Activated naive CD8-positive, alpha-beta T cell treated with anti-CD3 and anti-CD28 coated beads for 36 hours (primary cell): Measurements from ENCODE around the gene TP53I11. TPM values are rescaled to one million over a fixed set of nuclear protein-coding genes. Genes with fewer than 3 reads are reported as not detected.
A peak's percentile ranks its signal among the peaks of the same experiment; 100 is the strongest.

Experiments
- DNase-seq: peaks from one replicate; pipeline ENCODE4 v3.0.0; 2021
- H3K27ac Mint-ChIP-seq: one replicate; pipeline ENCODE4 v1.8.0; 2022; ENCODE audit warnings: mild to moderate bottlenecking, moderate library complexity, mixed read lengths
- H3K27me3 Mint-ChIP-seq: one replicate; pipeline ENCODE4 v1.8.0; 2022; ENCODE audit warnings: mild to moderate bottlenecking, mixed read lengths
- H3K36me3 Mint-ChIP-seq: one replicate; pipeline ENCODE4 v1.8.0; 2021; ENCODE audit warnings: mild to moderate bottlenecking, mixed read lengths
- H3K4me1 Mint-ChIP-seq: one replicate; pipeline ENCODE4 v1.8.0; 2021; ENCODE audit warnings: mixed read lengths
- H3K4me3 Mint-ChIP-seq: one replicate; pipeline ENCODE4 v1.8.0; 2022; ENCODE audit warnings: mild to moderate bottlenecking, moderate library complexity, mixed read lengths
- H3K9me3 Mint-ChIP-seq: one replicate; pipeline ENCODE4 v1.8.0; 2022; ENCODE audit warnings: mixed read lengths
- total RNA-seq, 2 experiments: library from RNA; stranded (reverse); gene quantifications; one replicate each; pipeline ENCODE4 v1.2.3, GENCODE V29; 2021

Gene TP53I11
- total RNA-seq, 2 experiments from 2014 or later, result 12.5 to 14.0 TPM

GRCh38 chr11:44927174-44927661 lies 23.5 kb downstream of the TP53I11 start:
- Mint-ChIP-seq H3K27me3 (no peaks in the 10 kb centered on the region), H3K9me3 (no peaks in the 10 kb centered on the region), H3K36me3 (no peaks in the 10 kb centered on the region), H3K4me3 (no peak overlapping the region), H3K27ac (no peak overlapping the region), H3K4me1 (no peaks in the 10 kb centered on the region)
- DNase-seq, result peak; percentile 53

GRCh38 chr11:44926036-44926435 lies 24.6 kb downstream of the TP53I11 start:
- Mint-ChIP-seq H3K36me3 (no peaks in the 10 kb centered on the region), H3K27me3 (no peaks in the 10 kb centered on the region), H3K27ac (no peak overlapping the region)

GRCh38 chr11:44923806-44924205 lies 26.9 kb downstream of the TP53I11 start:
- Mint-ChIP-seq H3K4me3 (no peak overlapping the region), H3K4me1 (no peaks in the 10 kb centered on the region), H3K27ac (no peak overlapping the region), H3K27me3 (no peaks in the 10 kb centered on the region), H3K36me3 (no peaks in the 10 kb centered on the region), H3K9me3 (no peaks in the 10 kb centered on the region)
- DNase-seq, result no peak

More at GRCh38 chr11:44926036-44926435, 24.6 kb downstream of the TP53I11 start:
- H3K4me3 Mint-ChIP-seq, result no peak overlapping the region
- H3K9me3 Mint-ChIP-seq, result no peaks in the 10 kb centered on the region
- no peaks in the 10 kb centered on the region for H3K4me1 Mint-ChIP-seq
- DNase-seq, result no peak

- Mint-ChIP-seq H3K27me3 (no peaks in the 10 kb centered on the region), H3K9me3 (no peaks in the 10 kb centered on the region), H3K36me3 (no peaks in the 10 kb centered on the region), H3K4me1 (no peaks in the 10 kb centered on the region), H3K27ac (no peak overlapping the region), H3K4me3 (no peak overlapping the region)
- DNase-seq, result no peak
Observed at GRCh38 chr11:44923115-44923514, 27.6 kb downstream of the TP53I11 start.

GRCh38 chr11:44920451-44920850 lies 30.2 kb downstream of the TP53I11 start:
- no peaks in the 10 kb centered on the region for H3K27me3 Mint-ChIP-seq
- H3K4me1 Mint-ChIP-seq, result no peaks in the 10 kb centered on the region
- H3K9me3 Mint-ChIP-seq, result no peaks in the 10 kb centered on the region
- H3K4me3 Mint-ChIP-seq, result no peak overlapping the region
- DNase-seq, result no peak
- H3K27ac Mint-ChIP-seq, result no peak overlapping the region
- no peaks in the 10 kb centered on the region for H3K36me3 Mint-ChIP-seq

DNA sequence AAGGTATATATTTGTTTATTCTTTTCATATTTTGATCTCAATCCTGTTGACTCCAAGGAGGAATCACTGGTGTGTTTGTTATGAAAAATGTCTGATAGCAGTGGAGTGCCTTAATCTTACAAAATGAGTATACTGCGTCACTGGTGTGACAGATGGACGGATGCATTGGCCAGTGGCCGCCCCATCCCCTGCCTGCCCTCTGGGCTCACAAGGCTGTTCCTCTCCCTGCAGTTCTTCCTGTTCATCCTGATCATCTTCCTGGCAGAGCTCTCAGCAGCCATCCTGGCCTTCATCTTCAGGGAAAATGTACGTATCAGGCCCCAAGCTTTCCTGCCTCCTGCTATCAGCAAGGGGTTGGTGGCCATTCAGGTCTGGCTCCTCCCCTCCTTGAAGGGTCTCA lies 32.9 kb downstream of the TP53I11 start:
- no peaks in the 10 kb centered on the region for H3K36me3 Mint-ChIP-seq
- H3K27me3 Mint-ChIP-seq, result no peaks in the 10 kb centered on the region
- H3K27ac Mint-ChIP-seq, result no peak overlapping the region
- H3K4me3 Mint-ChIP-seq, result no peak overlapping the region
- H3K9me3 Mint-ChIP-seq, result no peaks in the 10 kb centered on the region
- no peaks in the 10 kb centered on the region for H3K4me1 Mint-ChIP-seq
- no peak for DNase-seq

DNA sequence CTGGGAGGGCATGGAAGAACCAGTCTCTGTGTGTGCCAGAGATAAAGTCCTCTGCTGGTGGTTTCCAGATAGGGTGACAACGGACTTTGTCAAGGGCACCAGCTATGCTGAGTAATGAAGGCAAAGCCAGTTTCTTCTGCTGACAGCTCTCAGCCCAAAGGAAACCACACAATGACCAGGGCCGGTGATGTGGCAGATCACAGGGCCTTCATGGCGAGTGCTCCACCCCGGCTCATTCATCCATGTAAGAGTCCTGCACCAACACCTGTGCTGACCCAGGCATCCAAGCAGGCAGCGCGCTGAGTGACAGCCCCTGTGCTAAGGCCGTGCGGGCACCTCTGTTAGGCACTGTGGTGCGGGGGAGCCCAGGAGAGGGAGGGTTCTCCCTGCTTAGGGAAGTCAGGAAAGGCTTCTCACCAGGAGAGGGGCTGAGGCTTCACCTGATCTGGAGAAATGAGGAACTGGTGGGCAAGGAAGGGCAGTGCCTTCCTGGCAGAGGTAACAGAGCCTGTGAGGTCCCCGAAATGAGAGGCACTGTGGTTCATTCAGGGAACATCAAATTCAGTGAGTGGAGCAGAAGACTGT lies 33.8 kb downstream of the TP53I11 start:
- Mint-ChIP-seq H3K4me1 (no peaks in the 10 kb centered on the region), H3K9me3 (no peaks in the 10 kb centered on the region), H3K27ac (no peak overlapping the region), H3K36me3 (no peaks in the 10 kb centered on the region), H3K27me3 (no peaks in the 10 kb centered on the region), H3K4me3 (no peak overlapping the region)
- DNase-seq, result no peak

- no peak overlapping the region for H3K4me3 Mint-ChIP-seq
- H3K4me1 Mint-ChIP-seq, result no peaks in the 10 kb centered on the region
- no peak overlapping the region for H3K27ac Mint-ChIP-seq
- DNase-seq, result no peak
- no peaks in the 10 kb centered on the region for H3K9me3 Mint-ChIP-seq
- H3K27me3 Mint-ChIP-seq, result no peaks in the 10 kb centered on the region
- no peaks in the 10 kb centered on the region for H3K36me3 Mint-ChIP-seq
Observed at GRCh38 chr11:44916331-44916730, 34.4 kb downstream of the TP53I11 start.

DNA sequence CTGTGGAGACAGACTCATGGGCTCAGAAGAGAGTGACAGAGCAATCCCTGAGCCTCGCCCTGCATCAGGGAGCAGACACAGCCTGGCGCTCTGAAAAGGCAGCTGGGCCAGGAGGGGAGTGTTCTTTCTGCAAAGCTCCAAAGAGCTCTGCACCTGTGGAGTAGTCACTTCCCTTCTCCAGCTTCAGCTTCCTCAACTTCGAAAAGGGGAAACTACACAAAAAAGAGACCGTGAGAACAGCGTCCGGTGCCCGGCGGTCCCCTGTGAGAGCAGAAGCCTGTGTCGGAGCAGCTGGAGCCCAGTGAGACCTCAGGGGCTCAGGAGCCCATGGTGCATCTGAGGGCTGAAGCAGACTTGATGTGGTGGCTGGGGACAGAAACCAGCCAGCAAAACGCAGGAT lies 35.1 kb downstream of the TP53I11 start:
- DNase-seq, result no peak
- no peak overlapping the region for H3K27ac Mint-ChIP-seq

GRCh38 chr11:44915004-44915403 lies 35.7 kb downstream of the TP53I11 start:
- no peak for DNase-seq
- H3K27ac Mint-ChIP-seq, result no peak overlapping the region
- H3K4me1 Mint-ChIP-seq, result peaks cover 5% of the 10 kb centered on the region
- H3K9me3 Mint-ChIP-seq, result no peaks in the 10 kb centered on the region
- H3K4me3 Mint-ChIP-seq, result no peak overlapping the region
- no peaks in the 10 kb centered on the region for H3K36me3 Mint-ChIP-seq
- no peaks in the 10 kb centered on the region for H3K27me3 Mint-ChIP-seq

More for the DNA sequence above, 35.1 kb downstream of the TP53I11 start:
- no peaks in the 10 kb centered on the region for H3K27me3 Mint-ChIP-seq
- H3K4me3 Mint-ChIP-seq, result no peak overlapping the region
- peaks cover 5% of the 10 kb centered on the region for H3K4me1 Mint-ChIP-seq
- H3K9me3 Mint-ChIP-seq, result no peaks in the 10 kb centered on the region
- no peaks in the 10 kb centered on the region for H3K36me3 Mint-ChIP-seq

DNA sequence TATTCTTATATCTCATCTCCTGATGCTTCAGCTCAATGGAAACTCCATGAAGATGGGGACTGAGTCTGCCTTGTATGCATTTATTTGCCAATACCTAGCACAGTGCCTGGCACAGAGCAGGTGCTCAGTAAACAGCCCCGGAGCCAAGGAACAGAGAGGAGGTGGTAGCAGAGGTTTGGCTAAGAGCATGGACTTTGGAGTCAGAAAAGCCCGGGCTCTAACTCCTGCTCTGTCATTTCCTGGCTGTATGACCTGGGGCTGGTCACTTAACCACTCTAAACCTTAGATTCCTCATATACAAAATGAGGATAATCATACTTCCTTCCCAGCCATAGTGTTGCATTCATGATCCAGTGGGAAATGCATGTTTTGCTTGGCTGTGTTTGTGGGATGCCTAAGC lies 36.6 kb downstream of the TP53I11 start:
- H3K4me3 Mint-ChIP-seq, result no peak overlapping the region
- no peak overlapping the region for H3K27ac Mint-ChIP-seq
- peaks cover 5% of the 10 kb centered on the region for H3K4me1 Mint-ChIP-seq
- no peaks in the 10 kb centered on the region for H3K36me3 Mint-ChIP-seq
- no peaks in the 10 kb centered on the region for H3K9me3 Mint-ChIP-seq
- H3K27me3 Mint-ChIP-seq, result no peaks in the 10 kb centered on the region
- DNase-seq, result no peak

DNA sequence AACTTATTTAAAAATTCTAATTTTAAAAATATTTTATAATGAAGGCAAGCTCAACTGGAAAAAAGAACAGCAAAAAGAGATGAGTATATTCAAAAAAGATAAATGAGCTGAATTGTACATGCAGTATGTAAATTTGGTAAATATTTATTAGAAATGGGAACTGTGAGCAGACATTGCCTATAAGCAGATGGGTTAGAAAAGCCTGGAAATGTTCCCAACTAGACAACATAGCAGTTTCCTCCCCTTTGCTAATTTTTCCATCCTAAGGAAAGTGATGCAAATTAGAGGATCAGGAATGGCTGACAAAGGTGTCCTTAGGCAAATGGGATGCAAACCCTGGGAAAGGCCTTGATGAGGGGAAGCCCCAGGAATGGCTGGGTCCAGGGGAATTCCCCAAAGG lies 37.2 kb downstream of the TP53I11 start:
- Mint-ChIP-seq H3K4me3 (no peak overlapping the region), H3K9me3 (no peaks in the 10 kb centered on the region), H3K27ac (no peak overlapping the region), H3K27me3 (no peaks in the 10 kb centered on the region), H3K36me3 (no peaks in the 10 kb centered on the region), H3K4me1 (peaks cover 5% of the 10 kb centered on the region)
- DNase-seq, result no peak

- peaks cover 5% of the 10 kb centered on the region for H3K4me1 Mint-ChIP-seq
- H3K27me3 Mint-ChIP-seq, result no peaks in the 10 kb centered on the region
- H3K36me3 Mint-ChIP-seq, result no peaks in the 10 kb centered on the region
- H3K4me3 Mint-ChIP-seq, result no peak overlapping the region
- no peak overlapping the region for H3K27ac Mint-ChIP-seq
- no peaks in the 10 kb centered on the region for H3K9me3 Mint-ChIP-seq
- DNase-seq, result no peak
Observed at GRCh38 chr11:44912270-44912987, 38.3 kb downstream of the TP53I11 start.

DNA sequence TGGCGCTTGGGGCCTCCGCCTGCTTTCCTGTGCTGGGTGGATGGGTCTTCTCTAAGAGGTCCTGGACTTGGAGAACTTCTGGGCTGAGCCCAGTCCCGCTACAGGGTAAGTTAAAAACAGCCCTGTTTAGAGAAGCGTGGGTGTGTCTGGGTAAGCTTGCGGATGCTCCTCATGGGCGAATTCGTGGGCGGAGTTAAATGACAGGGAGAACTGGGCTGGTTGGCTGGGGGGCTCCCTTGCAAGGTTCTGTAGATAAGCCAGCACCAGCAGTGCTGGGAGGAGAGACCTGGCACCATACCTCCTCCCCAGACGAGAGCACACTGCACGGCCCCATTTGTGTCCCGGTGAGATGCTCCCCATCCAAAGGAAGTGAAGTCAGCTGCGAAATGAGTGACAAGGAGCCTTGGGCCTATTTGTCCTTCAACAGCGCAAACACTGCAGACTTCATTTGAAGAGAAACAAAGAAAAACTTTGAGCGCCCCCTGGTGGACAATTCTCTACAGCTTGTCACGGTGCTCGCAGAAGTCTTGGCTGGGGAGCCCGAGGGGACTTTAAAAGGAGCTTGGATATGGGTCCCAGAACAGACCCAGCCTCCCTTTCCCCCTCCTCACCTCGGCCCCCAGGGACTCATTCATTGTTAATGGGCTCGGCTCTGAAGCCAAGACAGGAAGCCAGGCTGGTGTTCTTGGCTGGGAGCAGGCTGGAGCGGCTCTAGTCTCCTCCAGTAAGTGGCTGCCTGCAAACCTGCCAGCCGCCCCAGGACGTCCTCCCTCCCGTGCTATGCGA lies 39.5 kb downstream of the TP53I11 start:
- Mint-ChIP-seq H3K27ac (no peak overlapping the region), H3K4me3 (no peak overlapping the region), H3K27me3 (no peaks in the 10 kb centered on the region), H3K9me3 (no peaks in the 10 kb centered on the region), H3K36me3 (no peaks in the 10 kb centered on the region), H3K4me1 (peaks cover 5% of the 10 kb centered on the region)
- peak; percentile 67 for DNase-seq

- H3K4me3 Mint-ChIP-seq, result no peak overlapping the region
- no peaks in the 10 kb centered on the region for H3K27me3 Mint-ChIP-seq
- DNase-seq, result no peak
- no peaks in the 10 kb centered on the region for H3K9me3 Mint-ChIP-seq
- H3K4me1 Mint-ChIP-seq, result peaks cover 5% of the 10 kb centered on the region
- no peak overlapping the region for H3K27ac Mint-ChIP-seq
- no peaks in the 10 kb centered on the region for H3K36me3 Mint-ChIP-seq
Observed at GRCh38 chr11:44910591-44910990, 40.1 kb downstream of the TP53I11 start.
